Mucosa of stomach (tissue), 1 donor: ENCODE measurements around the gene ZNF598.
A peak's percentile ranks its signal among the peaks of the same experiment; 100 is the strongest.

Experiments
- H3K27me3 ChIP-seq: one replicate; pipeline ENCODE4 v1.7.0; 2013; ENCODE audit warnings: mild to moderate bottlenecking, low read length; ENCODE audit not compliant: control insufficient read depth, insufficient read depth
- H3K36me3 ChIP-seq: one replicate; pipeline ENCODE4 v1.7.0; 2013; ENCODE audit warnings: low read length; ENCODE audit not compliant: control insufficient read depth, insufficient read depth
- H3K4me1 ChIP-seq: one replicate; pipeline ENCODE4 v1.7.0; 2013; ENCODE audit warnings: mild to moderate bottlenecking, low read length; ENCODE audit not compliant: control insufficient read depth, insufficient read depth
- H3K4me3 ChIP-seq: one replicate; pipeline ENCODE4 v1.7.0; 2013; ENCODE audit warnings: low read length
- H3K9ac ChIP-seq: one replicate; pipeline ENCODE4 v1.7.0; 2013; ENCODE audit warnings: mild to moderate bottlenecking, low read length, moderate library complexity
- H3K9me3 ChIP-seq: one replicate; pipeline ENCODE4 v1.7.0; 2013; ENCODE audit warnings: mild to moderate bottlenecking, low read length, moderate library complexity; ENCODE audit not compliant: control insufficient read depth
- donor health status: Pancreatic carcinoma.

ZNF598 gene

GRCh38 chr16:2009791-2010510 is at the start of gene ZNF598:
TSS of gene ZNF598 (minus strand) at chr16:2009821.
- Histone ChIP-seq H3K27me3 (no peaks in the 10 kb centered on the region), H3K9ac (peak within 1 kb of the TSS; percentile 97), H3K36me3 (no peaks in the 10 kb centered on the region), H3K9me3 (no peaks in the 10 kb centered on the region), H3K4me3 (peak within 1 kb of the TSS; percentile 89), H3K4me1 (peaks cover 53% of the 10 kb centered on the region)

GRCh38 chr16:2058872-2059271 is 49.3 kb upstream of the ZNF598 start:
- H3K36me3 ChIP-seq = no peaks in the 10 kb centered on the region
- no peaks in the 10 kb centered on the region for H3K9me3 ChIP-seq
- H3K4me3 ChIP-seq = no peak overlapping the region
- H3K27me3 ChIP-seq = no peaks in the 10 kb centered on the region
- H3K9ac ChIP-seq = no peak overlapping the region
- peaks cover 17% of the 10 kb centered on the region for H3K4me1 ChIP-seq

- H3K9ac ChIP-seq = no peak overlapping the region
- H3K27me3 ChIP-seq = no peaks in the 10 kb centered on the region
- H3K36me3 ChIP-seq = no peaks in the 10 kb centered on the region
- no peaks in the 10 kb centered on the region for H3K9me3 ChIP-seq
- H3K4me3 ChIP-seq = no peak overlapping the region
- H3K4me1 ChIP-seq = peaks cover 19% of the 10 kb centered on the region
Measured at GRCh38 chr16:2058420-2058819, 48.8 kb upstream of the ZNF598 start.

- no peak overlapping the region for H3K9ac ChIP-seq
- H3K36me3 ChIP-seq = no peaks in the 10 kb centered on the region
Measured at GRCh38 chr16:2057438-2057837, 47.8 kb upstream of the ZNF598 start.

GRCh38 chr16:2056681-2057407 is 47.2 kb upstream of the ZNF598 start:
- Histone ChIP-seq H3K9ac (no peak overlapping the region), H3K36me3 (no peaks in the 10 kb centered on the region), H3K4me1 (peaks cover 19% of the 10 kb centered on the region), H3K27me3 (no peaks in the 10 kb centered on the region), H3K4me3 (no peak overlapping the region), H3K9me3 (no peaks in the 10 kb centered on the region)

More at GRCh38 chr16:2057438-2057837, 47.8 kb upstream of the ZNF598 start:
- Histone ChIP-seq H3K9me3 (no peaks in the 10 kb centered on the region), H3K4me3 (no peak overlapping the region), H3K4me1 (peaks cover 19% of the 10 kb centered on the region), H3K27me3 (no peaks in the 10 kb centered on the region)

- Histone ChIP-seq H3K27me3 (no peaks in the 10 kb centered on the region), H3K9me3 (no peaks in the 10 kb centered on the region), H3K4me3 (no peak overlapping the region), H3K36me3 (no peaks in the 10 kb centered on the region), H3K9ac (no peak overlapping the region), H3K4me1 (peaks cover 19% of the 10 kb centered on the region)
Measured at GRCh38 chr16:2056077-2056476, 46.5 kb upstream of the ZNF598 start.

- peaks cover 19% of the 10 kb centered on the region for H3K4me1 ChIP-seq
- H3K36me3 ChIP-seq = no peaks in the 10 kb centered on the region
- no peaks in the 10 kb centered on the region for H3K27me3 ChIP-seq
- peak overlapping the region; percentile 18 for H3K4me3 ChIP-seq
- peak overlapping the region; percentile 62 for H3K9ac ChIP-seq
- no peaks in the 10 kb centered on the region for H3K9me3 ChIP-seq
Measured at GRCh38 chr16:2054543-2055245, 45.1 kb upstream of the ZNF598 start.

- Histone ChIP-seq H3K4me3 (no peak overlapping the region), H3K9ac (peak overlapping the region; percentile 62), H3K9me3 (no peaks in the 10 kb centered on the region), H3K36me3 (no peaks in the 10 kb centered on the region), H3K27me3 (no peaks in the 10 kb centered on the region), H3K4me1 (peaks cover 24% of the 10 kb centered on the region)
Measured at GRCh38 chr16:2053897-2054296, 44.3 kb upstream of the ZNF598 start.

GRCh38 chr16:2053211-2053610 is 43.6 kb upstream of the ZNF598 start:
- no peaks in the 10 kb centered on the region for H3K36me3 ChIP-seq
- H3K27me3 ChIP-seq = no peaks in the 10 kb centered on the region
- peaks cover 29% of the 10 kb centered on the region for H3K4me1 ChIP-seq
- H3K9ac ChIP-seq = no peak overlapping the region
- H3K9me3 ChIP-seq = no peaks in the 10 kb centered on the region
- no peak overlapping the region for H3K4me3 ChIP-seq

GRCh38 chr16:2048116-2048543 is 38.5 kb upstream of the ZNF598 start:
- peak overlapping the region; percentile 87 for H3K9ac ChIP-seq
- H3K36me3 ChIP-seq = no peaks in the 10 kb centered on the region
- no peaks in the 10 kb centered on the region for H3K27me3 ChIP-seq
- H3K4me3 ChIP-seq = peak overlapping the region; percentile 96
- H3K9me3 ChIP-seq = no peaks in the 10 kb centered on the region
- H3K4me1 ChIP-seq = peaks cover 37% of the 10 kb centered on the region

- Histone ChIP-seq H3K36me3 (no peaks in the 10 kb centered on the region), H3K27me3 (no peaks in the 10 kb centered on the region), H3K9me3 (no peaks in the 10 kb centered on the region), H3K4me1 (peaks cover 41% of the 10 kb centered on the region), H3K4me3 (peak within 1 kb of the TSS; percentile 96), H3K9ac (peak within 1 kb of the TSS; percentile 87)
Measured at GRCh38 chr16:2047330-2048115, 37.9 kb upstream of the ZNF598 start, which contains the start of the genes NTHL1 and TSC2. TSS of gene NTHL1 (minus strand) at chr16:2047834. CDS start at chr16:2047823, 11 bp downstream. TSS of gene TSC2 (plus strand) at chr16:2047985. CDS start at chr16:2048616, 631 bp downstream.
